GM12873 (cell line): ENCODE measurements around the gene ATP1B1.

ENCODE experiments used
- TF ChIP-seq, protein P1 (sequence below): IDR thresholded peaks from 2 replicates; pipeline ENCODE4 v1.5.1; 2012; ENCODE audit warnings: low read depth, mild to moderate bottlenecking, moderate library complexity, low read length, control low read depth; ENCODE audit not compliant: insufficient read depth; ENCODE audit errors: missing control alignments

Gene ATP1B1

DNA sequence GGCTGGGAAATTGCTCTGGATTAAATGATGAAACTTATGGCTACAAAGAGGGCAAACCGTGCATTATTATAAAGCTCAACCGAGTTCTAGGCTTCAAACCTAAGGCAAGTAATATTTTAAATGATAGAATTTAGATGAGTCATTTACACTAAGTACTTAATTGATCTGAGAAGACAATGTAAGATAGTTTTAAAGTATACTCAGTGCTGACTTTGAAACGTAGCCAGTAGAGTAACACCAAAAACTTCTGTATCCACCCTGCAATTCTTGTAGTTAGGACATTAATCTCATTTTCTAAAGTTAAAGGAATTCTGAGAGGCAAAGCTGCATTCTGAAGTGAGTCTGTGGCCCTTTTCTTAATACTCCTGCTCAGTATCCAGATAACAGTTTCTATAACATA is 20.8 kb downstream of the ATP1B1 start:
- TF ChIP-seq, protein P1, sequence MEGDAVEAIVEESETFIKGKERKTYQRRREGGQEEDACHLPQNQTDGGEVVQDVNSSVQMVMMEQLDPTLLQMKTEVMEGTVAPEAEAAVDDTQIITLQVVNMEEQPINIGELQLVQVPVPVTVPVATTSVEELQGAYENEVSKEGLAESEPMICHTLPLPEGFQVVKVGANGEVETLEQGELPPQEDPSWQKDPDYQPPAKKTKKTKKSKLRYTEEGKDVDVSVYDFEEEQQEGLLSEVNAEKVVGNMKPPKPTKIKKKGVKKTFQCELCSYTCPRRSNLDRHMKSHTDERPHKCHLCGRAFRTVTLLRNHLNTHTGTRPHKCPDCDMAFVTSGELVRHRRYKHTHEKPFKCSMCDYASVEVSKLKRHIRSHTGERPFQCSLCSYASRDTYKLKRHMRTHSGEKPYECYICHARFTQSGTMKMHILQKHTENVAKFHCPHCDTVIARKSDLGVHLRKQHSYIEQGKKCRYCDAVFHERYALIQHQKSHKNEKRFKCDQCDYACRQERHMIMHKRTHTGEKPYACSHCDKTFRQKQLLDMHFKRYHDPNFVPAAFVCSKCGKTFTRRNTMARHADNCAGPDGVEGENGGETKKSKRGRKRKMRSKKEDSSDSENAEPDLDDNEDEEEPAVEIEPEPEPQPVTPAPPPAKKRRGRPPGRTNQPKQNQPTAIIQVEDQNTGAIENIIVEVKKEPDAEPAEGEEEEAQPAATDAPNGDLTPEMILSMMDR, result no peak

DNA sequence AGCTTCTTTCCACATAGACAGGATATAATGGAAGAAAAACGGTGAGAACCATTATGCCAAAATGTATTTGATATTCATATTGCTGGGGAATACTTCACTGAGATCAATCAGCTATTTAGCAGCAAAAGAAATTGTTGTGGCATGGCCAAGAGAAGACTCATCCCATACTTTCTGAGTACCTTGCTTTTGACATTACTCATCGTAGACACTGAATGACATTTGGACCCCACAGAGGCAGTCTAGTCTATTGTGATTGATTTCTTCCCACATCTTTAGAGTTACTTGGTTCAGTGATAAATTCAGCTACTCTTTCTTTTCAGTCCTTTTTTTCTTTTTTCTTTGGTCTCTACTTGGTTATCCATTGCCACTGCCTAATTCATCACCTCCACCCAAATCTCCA is 22.1 kb downstream of the ATP1B1 start:
- TF ChIP-seq, protein P1, result no peak

GRCh38 chr1:169129109-169129784 is 22.8 kb downstream of the ATP1B1 start:
- TF ChIP-seq, protein P1, result no peak

GRCh38 chr1:169130683-169131082 is 24.2 kb downstream of the ATP1B1 start:
- TF ChIP-seq, protein P1, result no peak

DNA sequence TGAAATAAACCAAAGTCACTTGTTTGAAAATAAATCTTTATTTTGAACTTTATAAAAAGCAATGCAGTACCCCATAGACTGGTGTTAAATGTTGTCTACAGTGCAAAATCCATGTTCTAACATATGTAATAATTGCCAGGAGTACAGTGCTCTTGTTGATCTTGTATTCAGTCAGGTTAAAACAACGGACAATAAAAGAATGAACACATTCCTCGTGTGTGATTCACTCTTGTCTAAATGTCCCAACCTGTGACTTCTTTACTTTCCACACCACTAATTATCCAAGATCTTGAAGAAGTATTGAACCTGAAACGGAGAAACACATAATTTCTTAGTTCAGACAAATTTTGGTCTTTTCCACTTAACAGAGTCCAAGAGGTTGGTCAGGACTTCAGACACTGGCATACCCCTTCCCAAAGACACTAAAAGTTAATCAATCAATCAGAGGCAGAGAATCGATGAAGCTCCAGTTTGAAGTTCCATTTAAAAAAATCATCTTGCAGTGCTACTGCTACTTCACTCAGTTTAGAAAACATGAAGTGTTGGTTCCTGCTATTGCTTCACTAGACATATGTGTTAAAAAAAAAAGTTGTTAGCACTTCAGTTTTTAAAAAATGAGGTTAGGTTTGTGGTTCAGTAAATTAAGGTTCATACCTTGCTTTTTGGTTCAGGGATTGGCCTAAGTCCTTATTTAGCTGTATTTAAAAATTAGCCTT is 26.2 kb downstream of the ATP1B1 start:
- TF ChIP-seq, protein P1, result no peak

- TF ChIP-seq, protein P1, result no peak
Observed at GRCh38 chr1:169133228-169133576, 26.7 kb downstream of the ATP1B1 start.

DNA sequence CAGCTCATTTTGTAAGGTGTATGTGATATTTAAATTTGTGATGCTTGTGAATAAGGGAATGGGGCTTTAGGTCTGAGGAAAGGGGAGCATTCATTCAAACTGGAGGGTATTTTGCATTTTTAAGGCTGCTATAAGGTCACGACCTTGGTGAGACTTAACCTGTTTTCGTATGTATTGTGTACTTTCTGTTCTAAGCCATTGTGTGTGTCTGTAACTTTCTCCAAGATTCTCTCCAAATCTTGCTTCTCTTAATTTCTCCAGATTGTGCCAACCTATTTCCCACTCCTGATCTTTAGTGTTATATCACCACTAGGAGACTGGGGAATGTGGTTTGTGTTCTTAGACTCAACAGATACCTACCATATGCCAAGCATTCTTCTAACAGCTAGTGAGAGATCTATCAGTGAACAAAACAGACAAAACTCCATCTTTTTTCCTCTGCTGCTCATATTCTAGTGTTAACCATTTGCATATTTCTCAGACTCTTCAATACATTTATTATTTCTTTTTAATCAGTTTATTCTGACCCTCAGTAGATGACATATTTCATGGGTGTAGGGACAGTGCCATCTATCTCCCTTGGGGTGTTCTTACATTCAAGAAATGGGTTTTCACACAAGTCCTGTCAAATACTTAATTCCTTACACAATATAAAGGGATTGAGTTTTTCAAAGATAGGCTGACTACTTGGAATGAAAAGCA is 27.5 kb downstream of the ATP1B1 start:
- TF ChIP-seq, protein P1, result peak; percentile 19
